B cell (primary cell): ENCODE data around the gene SMARCD1. TPM values are rescaled to one million over a fixed set of nuclear protein-coding genes. Genes with fewer than 3 reads are reported as not detected.
A peak's percentile ranks its signal among the peaks of the same experiment; 100 is the strongest.

Experiments
- ATAC-seq: fragments of 200-7000 bp; cut with Tn5 transposase; one replicate; pipeline ENCODE4 v1.10.0; 2021; ENCODE audit warnings: low read depth, mild to moderate bottlenecking, moderate number of reproducible peaks, moderate library complexity
- CTCF ChIA-PET: fragments of 350-600 bp; sonication (Branson Sonifier 250); formaldehyde crosslinking; loops from one replicate; lab custom pipeline; 2021; ENCODE audit warnings: antibody characterized with exemption, inconsistent platforms; lab: Charles Lee
- POLR2A ChIA-PET: fragments of 350-600 bp; sonication (Branson Sonifier 250); formaldehyde crosslinking; loops from one replicate; lab custom pipeline; 2021; ENCODE audit warnings: antibody characterized with exemption; lab: Charles Lee
- DNase-seq: peaks from one replicate; pipeline ENCODE4 v3.0.0; 2013
- H2AFZ ChIP-seq: 2 replicates; pipeline ENCODE4 v1.6.1; 2012; ENCODE audit warnings: mild to moderate bottlenecking, low read depth, low read length; ENCODE audit not compliant: insufficient read depth, poor library complexity, severe bottlenecking
- H3K27ac ChIP-seq, 2 donors: 1 replicate in 1 of 2; 2 replicates in 1 of 2; pipeline ENCODE4 v1.5.1; 2012 to 2013; ENCODE audit warnings: low read length in 2 of 2, mild to moderate bottlenecking in 2 of 2, moderate library complexity in 1 of 2
- H3K27me3 ChIP-seq, 4 experiments: fragments of 200-600 bp in 1 of 4; sonication (generic) in 1 of 4; replicated peaks in 1 of 4; 1 replicate in 2 of 4; 2 replicates in 2 of 4; pipeline versions ENCODE4 v1.6.1 to v1.7.0; 2013 to 2016; ENCODE audit warnings: low read length in 3 of 4, mild to moderate bottlenecking in 2 of 4, mixed read lengths in 1 of 4, moderate library complexity in 1 of 4; ENCODE audit not compliant: insufficient read depth in 4 of 4, control insufficient read depth in 3 of 4; ENCODE audit errors: control extremely low read depth in 1 of 4
- H3K36me3 ChIP-seq, 2 experiments: replicated peaks in 1 of 2; 1 replicate in 1 of 2; 2 replicates in 1 of 2; pipeline versions ENCODE4 v1.6.1 to v1.7.1; 2013; ENCODE audit warnings: low read length in 1 of 2; ENCODE audit not compliant: insufficient read depth in 2 of 2, control insufficient read depth in 1 of 2; ENCODE audit errors: control extremely low read depth in 1 of 2, extremely low read depth in 1 of 2
- H3K4me1 ChIP-seq, 2 donors: fragments of 200-600 bp in 1 of 2; sonication (generic) in 1 of 2; 1 replicate in 1 of 2; 2 replicates in 1 of 2; pipeline versions ENCODE4 v1.5.1 to v1.6.1; 2013 to 2017; ENCODE audit warnings: low read length in 2 of 2; ENCODE audit not compliant: control insufficient read depth in 2 of 2, insufficient read depth in 2 of 2
- H3K4me2 ChIP-seq: replicated peaks from 2 replicates; pipeline ENCODE3; 2012; ENCODE audit warnings: mild to moderate bottlenecking, low read depth, low read length; ENCODE audit not compliant: poor library complexity, severe bottlenecking
- H3K4me3 ChIP-seq, 5 experiments: fragments of 200-600 bp in 1 of 5; sonication (generic) in 1 of 5; 1 replicate in 3 of 5; 2 replicates in 2 of 5; pipeline versions ENCODE4 v1.5.1 to v1.7.0; 2011 to 2016; ENCODE audit warnings: low read length in 4 of 5, mild to moderate bottlenecking in 4 of 5, low read depth in 2 of 5, control low read depth in 1 of 5, moderate library complexity in 1 of 5; ENCODE audit not compliant: insufficient read depth in 1 of 5; ENCODE audit errors: control extremely low read depth in 1 of 5, extremely low read depth in 1 of 5
- H3K79me2 ChIP-seq: fragments of 200-600 bp; sonication (generic); one replicate; pipeline ENCODE4 v1.6.0; 2016; ENCODE audit warnings: low read length; ENCODE audit not compliant: control insufficient read depth, insufficient read depth
- H3K9ac ChIP-seq: fragments of 200-600 bp; sonication (generic); 2 replicates; pipeline ENCODE4 v1.6.1; 2017; ENCODE audit warnings: mild to moderate bottlenecking, low read length, moderate library complexity
- H3K9me3 ChIP-seq, 3 donors: one replicate each; pipeline versions ENCODE4 v1.6.1 to v1.7.1; 2013; ENCODE audit warnings: low read length in 2 of 3; ENCODE audit not compliant: control insufficient read depth in 2 of 3, insufficient read depth in 1 of 3; ENCODE audit errors: control extremely low read depth in 1 of 3
- H4K20me1 ChIP-seq: 2 replicates; pipeline ENCODE4 v1.6.0; 2012; ENCODE audit warnings: mild to moderate bottlenecking, low read length; ENCODE audit not compliant: insufficient read depth, control insufficient read depth, poor library complexity, severe bottlenecking
- H3K27ac Mint-ChIP-seq: one replicate; pipeline ENCODE4 v1.8.0; 2021; ENCODE audit warnings: mixed read lengths
- H3K27me3 Mint-ChIP-seq: one replicate; pipeline ENCODE4 v1.8.0; 2021; ENCODE audit warnings: mixed read lengths
- H3K4me1 Mint-ChIP-seq: one replicate; pipeline ENCODE4 v1.8.0; 2021; ENCODE audit warnings: mixed read lengths
- H3K4me3 Mint-ChIP-seq: one replicate; pipeline ENCODE4 v1.8.0; 2021; ENCODE audit warnings: mixed read lengths
- H3K9me3 Mint-ChIP-seq: one replicate; pipeline ENCODE4 v1.8.0; 2022; ENCODE audit warnings: mixed read lengths; ENCODE audit not compliant: insufficient read depth
- CTCF ChIP-seq: fragments of 200-600 bp; IDR thresholded peaks from one replicate; pipeline ENCODE4 v1.8.0; 2022; ENCODE audit warnings: antibody characterized with exemption, mild to moderate bottlenecking
- EZH2 ChIP-seq: IDR thresholded peaks from 2 replicates; pipeline ENCODE4 v1.6.1; 2012; ENCODE audit warnings: borderline replicate concordance, low read depth, mild to moderate bottlenecking, moderate library complexity, low read length; ENCODE audit not compliant: insufficient read depth, poor library complexity, severe bottlenecking
- WGBS: methylation state at CpG from one replicate; pipeline ENCODE4 v1.1.5; 2013; ENCODE audit warnings: missing lambda C conversion rate; ENCODE audit not compliant: insufficient coverage; 5-methylcytosine and 5-hydroxymethylcytosine counted together
- intact Hi-C: fragments of 100-400 bp; cut with micrococcal nuclease; formaldehyde crosslinking; loops from one replicate; pipeline ENCODE4 v1.10.0; 2022
- polyA plus RNA-seq: library from polyadenylated mRNA; depleted of rRNA; stranded (reverse); fragments of >200 nt; gene quantifications from 2 replicates; pipeline ENCODE4 v1.2.3, GENCODE V29; 2012
- total RNA-seq, 2 donors: library from RNA; stranded (reverse); fragments of 120-200 nt in 1 of 2; gene quantifications; 1 replicate in 1 of 2; 2 replicates in 1 of 2; pipeline versions ENCODE4 v1.2.3 to v1.2.4, GENCODE V29; 2013 to 2022

SMARCD1 gene
- total and polyA plus RNA-seq, 2 donors (not counting 1 experiment from before 2014, with no cell fraction given): 67.8 to 101 TPM

GRCh38 chr12:50127546-50127945 is 42.4 kb downstream of the SMARCD1 start:
- Histone ChIP-seq H3K4me1 (peaks cover 7 to 10% of the 10 kb centered on the region in 2 donors), H3K36me3 (peaks cover 4 to 57% of the 10 kb centered on the region in 2 experiments), H3K4me3 (no peak overlapping the region), H3K9ac (no peak overlapping the region), H3K27ac (no peak overlapping the region), H2AFZ (no peak overlapping the region), H3K4me2 (no peak overlapping the region), H3K79me2 (peaks cover 67% of the 10 kb centered on the region), H4K20me1 (peaks cover 34% of the 10 kb centered on the region), H3K27me3 (no peaks in the 10 kb centered on the region), H3K9me3 (no peaks in the 10 kb centered on the region)
- no peak for ATAC-seq
- Mint-ChIP-seq H3K27ac (peak overlapping the region; percentile 16), H3K4me3 (no peak overlapping the region), H3K9me3 (no peaks in the 10 kb centered on the region), H3K4me1 (peaks cover 25% of the 10 kb centered on the region), H3K27me3 (no peaks in the 10 kb centered on the region)
- 100% methylated on average over 1 of the region's 2 CpGs for WGBS
- POLR2A ChIA-PET: no interaction called here
- TF ChIP-seq EZH2 (no peak), CTCF (no peak)
- CTCF ChIA-PET: interaction anchor here (0.6 to 1.2 kb wide), 3 partner anchors 20 to 1336 kb away, joined by 3 to 8 read pairs (median 4); no protein-coding TSS in a partner anchor
- intact Hi-C loops: no loop called here
- no peak for DNase-seq

GRCh38 chr12:50129290-50129689 is 44.1 kb downstream of the SMARCD1 start:
- CTCF ChIA-PET: interaction anchor here (1.2 to 5.9 kb wide), 4 partner anchors 12 to 46 kb away, joined by 3 to 48 read pairs (median 6); partner anchors contain the start of gene COX14
- Histone ChIP-seq H3K4me2 (no peak overlapping the region), H3K4me3 (no peak overlapping the region), H3K9me3 (no peaks in the 10 kb centered on the region), H3K79me2 (peaks cover 53% of the 10 kb centered on the region), H4K20me1 (peaks cover 27% of the 10 kb centered on the region), H3K27me3 (no peaks in the 10 kb centered on the region), H3K9ac (no peak overlapping the region), H3K36me3 (peaks cover 4 to 52% of the 10 kb centered on the region in 2 experiments), H2AFZ (no peak overlapping the region), H3K27ac (peak overlapping the region in 1 of 2 donors; percentile 37), H3K4me1 (peaks cover 10% of the 10 kb centered on the region in 2 donors)
- no peak for TF ChIP-seq CTCF
- TF ChIP-seq EZH2: no peak
- WGBS: no CpG with 5 or more reads among the region's 4 CpGs
- no peak for DNase-seq
- no peaks in the 10 kb centered on the region for H3K9me3 Mint-ChIP-seq
- ATAC-seq: no peak
- H3K4me3 Mint-ChIP-seq: no peak overlapping the region
- peaks cover 26% of the 10 kb centered on the region for H3K4me1 Mint-ChIP-seq
- intact Hi-C loops: no loop called here
- no peak overlapping the region for H3K27ac Mint-ChIP-seq
- POLR2A ChIA-PET: no interaction called here
- no peaks in the 10 kb centered on the region for H3K27me3 Mint-ChIP-seq
